ENCODE data around the gene C6orf89.

Gene C6orf89

GRCh38 chr6:36904851-36905393, 19.2 kb downstream of the C6orf89 start:
- no peak overlapping the region for H3K4me3 ChIP-seq (ENCODE audit: low read depth, low read length)
- TF ChIP-seq, protein P1, sequence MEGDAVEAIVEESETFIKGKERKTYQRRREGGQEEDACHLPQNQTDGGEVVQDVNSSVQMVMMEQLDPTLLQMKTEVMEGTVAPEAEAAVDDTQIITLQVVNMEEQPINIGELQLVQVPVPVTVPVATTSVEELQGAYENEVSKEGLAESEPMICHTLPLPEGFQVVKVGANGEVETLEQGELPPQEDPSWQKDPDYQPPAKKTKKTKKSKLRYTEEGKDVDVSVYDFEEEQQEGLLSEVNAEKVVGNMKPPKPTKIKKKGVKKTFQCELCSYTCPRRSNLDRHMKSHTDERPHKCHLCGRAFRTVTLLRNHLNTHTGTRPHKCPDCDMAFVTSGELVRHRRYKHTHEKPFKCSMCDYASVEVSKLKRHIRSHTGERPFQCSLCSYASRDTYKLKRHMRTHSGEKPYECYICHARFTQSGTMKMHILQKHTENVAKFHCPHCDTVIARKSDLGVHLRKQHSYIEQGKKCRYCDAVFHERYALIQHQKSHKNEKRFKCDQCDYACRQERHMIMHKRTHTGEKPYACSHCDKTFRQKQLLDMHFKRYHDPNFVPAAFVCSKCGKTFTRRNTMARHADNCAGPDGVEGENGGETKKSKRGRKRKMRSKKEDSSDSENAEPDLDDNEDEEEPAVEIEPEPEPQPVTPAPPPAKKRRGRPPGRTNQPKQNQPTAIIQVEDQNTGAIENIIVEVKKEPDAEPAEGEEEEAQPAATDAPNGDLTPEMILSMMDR (IDR thresholded peaks at IDR 0.05; ENCODE audit: insufficient read depth, low read length, missing control alignments), result no peak
- POLR2A ChIA-PET, result no interaction called here
- no peak for DNase-seq (ENCODE audit: low read depth, low spot score)
- CTCF ChIA-PET, result interaction anchor here (1.7 to 4.6 kb wide), 2 partner anchors 12 to 20 kb away, joined by 4 to 28 read pairs; partner anchors contain the start of gene C6orf89

DNA sequence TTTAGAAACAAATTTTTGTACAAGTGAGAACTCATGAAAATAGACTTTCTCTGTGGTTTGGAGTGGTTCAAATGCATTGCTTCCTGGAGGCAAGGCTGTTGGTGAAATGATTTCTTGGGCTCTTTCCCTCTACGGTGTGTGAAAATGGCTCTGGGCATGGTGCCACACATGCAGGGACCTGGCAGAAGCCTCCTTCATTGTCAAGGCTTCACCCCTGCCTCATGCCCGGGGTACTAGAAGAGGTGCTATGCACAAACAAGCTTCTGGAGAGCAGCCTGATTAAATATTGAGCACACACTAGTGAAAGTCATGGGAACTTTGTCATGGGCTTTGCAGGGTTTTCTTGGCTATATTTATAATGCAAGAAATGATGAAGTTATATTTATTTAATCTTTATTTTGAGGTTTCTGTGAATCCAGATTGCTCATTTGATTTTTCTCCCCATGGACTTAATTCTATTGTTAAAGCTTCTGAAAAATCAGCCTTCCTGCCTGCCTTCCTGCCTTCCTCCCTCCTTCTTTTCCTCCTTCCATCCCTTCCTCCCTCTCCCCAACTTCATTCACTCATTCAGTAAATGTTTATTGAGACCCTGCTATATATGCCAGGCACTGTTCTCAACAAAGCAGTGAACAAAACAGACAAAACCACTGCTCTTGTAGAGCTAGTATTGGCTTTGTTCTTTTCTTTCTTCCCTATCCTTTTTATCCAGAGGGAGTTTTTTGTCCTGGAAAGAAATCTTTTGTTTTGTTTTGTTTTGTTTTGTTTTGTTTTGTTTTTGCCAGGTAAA, 21.0 kb downstream of the C6orf89 start:
- H3K4me3 ChIP-seq (ENCODE audit: low read depth, low read length), result no peak overlapping the region
- POLR2A ChIA-PET, result no interaction called here
- CTCF ChIA-PET, result interaction anchor here (1.2 to 4.6 kb wide), 7 partner anchors 9 to 113 kb away, joined by 3 to 28 read pairs (median 3); partner anchors contain the start of gene C6orf89
- DNase-seq (ENCODE audit: low read depth, low spot score), result no peak
- TF ChIP-seq, protein P1 (IDR thresholded peaks at IDR 0.05; ENCODE audit: insufficient read depth, low read length, missing control alignments), result no peak

GRCh38 chr6:36907781-36908180, 22.0 kb downstream of the C6orf89 start:
- ChIA-PET POLR2A (no interaction called here), CTCF (interaction anchor here (1.3 to 2.4 kb wide), 4 partner anchors 8 to 103 kb away, joined by 3 to 9 read pairs (median 3); no protein-coding TSS in a partner anchor)
- DNase-seq (ENCODE audit: low read depth, low spot score), result no peak
- TF ChIP-seq, protein P1 (IDR thresholded peaks at IDR 0.05; ENCODE audit: insufficient read depth, low read length, missing control alignments), result no peak
- H3K4me3 ChIP-seq (ENCODE audit: low read depth, low read length), result no peak overlapping the region

- POLR2A ChIA-PET, result no interaction called here
- no peak overlapping the region for H3K4me3 ChIP-seq (ENCODE audit: low read depth, low read length)
- no peak for DNase-seq (ENCODE audit: low read depth, low spot score)
- TF ChIP-seq, protein P1 (IDR thresholded peaks at IDR 0.05; ENCODE audit: insufficient read depth, low read length, missing control alignments), result no peak
- CTCF ChIA-PET, result interaction anchor here (1.5 to 2.4 kb wide), 3 partner anchors 17 to 57 kb away, joined by 3 to 9 read pairs (median 3); no protein-coding TSS in a partner anchor
These were observed 23.0 kb downstream of the C6orf89 start for GRCh38 chr6:36908747-36909146.

DNA sequence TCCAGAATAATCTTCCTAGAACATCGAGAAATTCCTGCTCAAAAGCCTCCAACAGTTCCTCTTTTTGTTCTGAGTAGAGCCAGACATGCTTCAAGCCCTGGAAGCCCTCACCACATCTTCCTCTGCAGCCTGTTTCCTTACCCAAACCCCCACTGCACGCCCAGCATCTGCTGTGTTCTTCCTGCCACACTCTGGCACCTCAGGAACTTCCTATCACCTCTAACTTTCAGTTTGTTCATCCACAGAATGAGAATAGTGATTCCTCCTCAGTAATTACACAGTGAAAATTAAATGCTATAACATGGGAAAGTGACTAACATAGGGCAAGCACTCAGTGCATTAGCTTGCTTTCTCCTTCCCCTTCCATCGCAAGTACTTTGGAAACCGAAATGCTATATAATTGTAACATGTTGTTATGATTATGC, 26.3 kb downstream of the C6orf89 start:
- TF ChIP-seq, protein P1 (IDR thresholded peaks at IDR 0.05; ENCODE audit: insufficient read depth, low read length, missing control alignments), result no peak
- H3K4me3 ChIP-seq (ENCODE audit: low read depth, low read length), result no peak overlapping the region
- ChIA-PET POLR2A (no interaction called here), CTCF (interaction anchor here (1.0 to 3.7 kb wide), 6 partner anchors 9 to 146 kb away, joined by 3 to 19 read pairs (median 4); partner anchors contain the start of gene C6orf89)
- no peak for DNase-seq (ENCODE audit: low read depth, low spot score)

DNA sequence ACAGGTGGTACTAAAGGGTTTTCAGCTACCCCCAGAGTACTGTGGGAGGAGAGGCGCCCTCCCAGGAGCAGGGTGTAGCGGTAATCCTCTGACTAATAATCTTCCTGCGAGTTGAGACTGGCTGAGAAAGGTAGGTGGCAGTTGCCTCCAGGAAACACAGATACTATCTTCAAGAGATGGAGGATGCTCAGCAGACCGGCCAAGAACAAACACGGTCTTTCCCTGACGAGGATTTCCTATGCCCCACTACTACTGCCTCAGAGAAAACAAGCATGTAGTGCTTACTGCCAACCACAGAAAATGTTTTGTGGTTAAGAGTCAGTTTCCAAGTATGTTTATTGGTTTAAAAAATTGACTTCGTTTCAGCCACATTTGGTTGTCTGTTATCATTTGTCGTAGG, 26.8 kb downstream of the C6orf89 start:
- no peak overlapping the region for H3K4me3 ChIP-seq (ENCODE audit: low read depth, low read length)
- peak; percentile 74 for DNase-seq (ENCODE audit: low read depth, low spot score)
- CTCF ChIA-PET, result interaction anchor here (1.0 to 3.7 kb wide), 7 partner anchors 10 to 147 kb away, joined by 3 to 19 read pairs (median 4); partner anchors contain the start of genes C6orf89 and PPIL1
- POLR2A ChIA-PET, result no interaction called here
- TF ChIP-seq, protein P1 (IDR thresholded peaks at IDR 0.05; ENCODE audit: insufficient read depth, low read length, missing control alignments), result no peak
